Fibroblast of peridontal ligament (primary cell): Measurements from ENCODE around the gene TNFSF18.
A peak's percentile ranks its signal among the peaks of the same experiment; 100 is the strongest.
"Not testable (repeated sequence)": the region's sequence is repeated elsewhere in the genome, so short reads cannot be mapped to it uniquely, and the experiment has no call there.

ENCODE experiments used
- DNase-seq: peaks from one replicate; pipeline ENCODE4 v3.0.0-alpha.2; 2010; ENCODE audit errors: extremely low read depth

Gene TNFSF18, protein sequence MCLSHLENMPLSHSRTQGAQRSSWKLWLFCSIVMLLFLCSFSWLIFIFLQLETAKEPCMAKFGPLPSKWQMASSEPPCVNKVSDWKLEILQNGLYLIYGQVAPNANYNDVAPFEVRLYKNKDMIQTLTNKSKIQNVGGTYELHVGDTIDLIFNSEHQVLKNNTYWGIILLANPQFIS

DNA sequence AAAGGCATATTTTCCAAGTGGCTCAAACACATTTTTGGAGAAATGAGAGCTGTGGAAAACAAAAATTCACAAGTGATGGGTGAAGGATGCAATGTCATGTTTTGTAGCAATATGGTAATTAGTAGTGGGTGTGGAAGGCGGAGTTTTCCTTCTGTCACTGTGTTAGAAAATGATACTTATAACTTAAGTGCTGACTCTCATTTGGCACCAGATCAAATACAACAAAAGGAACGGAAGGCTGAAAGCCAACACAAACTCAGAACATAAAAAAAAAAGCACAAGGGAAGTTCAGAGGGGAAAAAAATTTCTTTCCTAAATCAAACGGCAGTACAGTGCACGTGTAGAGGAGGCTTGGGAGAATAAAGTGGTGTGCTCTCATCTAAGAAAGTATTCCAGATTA, at the start of gene TNFSF18:
TSS of gene TNFSF18 (minus strand) at position 77 of the 400 bp plus-strand sequence. CDS start at position 32, 45 bp downstream.
- peak; percentile 58 for DNase-seq

DNA sequence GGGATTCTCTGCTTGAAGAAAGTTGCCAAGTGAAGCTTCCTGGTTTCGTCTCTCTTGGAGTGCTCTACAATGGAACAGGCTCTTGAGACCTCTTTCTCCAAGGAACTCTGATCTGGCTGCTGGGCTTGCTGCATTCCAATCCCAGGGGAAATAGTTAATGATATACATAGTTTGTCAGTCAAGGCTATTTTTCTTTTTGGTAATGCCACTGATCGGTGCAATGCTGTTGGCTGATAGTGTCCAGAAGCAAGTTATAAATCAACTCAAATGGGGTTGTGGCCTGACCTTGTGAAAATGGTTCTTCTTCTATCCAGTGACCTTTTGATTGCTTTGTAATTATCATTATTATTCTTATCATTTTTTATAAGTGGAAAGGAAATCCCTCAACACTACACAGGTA, 48.4 kb upstream of the TNFSF18 start:
- no peak for DNase-seq

DNA sequence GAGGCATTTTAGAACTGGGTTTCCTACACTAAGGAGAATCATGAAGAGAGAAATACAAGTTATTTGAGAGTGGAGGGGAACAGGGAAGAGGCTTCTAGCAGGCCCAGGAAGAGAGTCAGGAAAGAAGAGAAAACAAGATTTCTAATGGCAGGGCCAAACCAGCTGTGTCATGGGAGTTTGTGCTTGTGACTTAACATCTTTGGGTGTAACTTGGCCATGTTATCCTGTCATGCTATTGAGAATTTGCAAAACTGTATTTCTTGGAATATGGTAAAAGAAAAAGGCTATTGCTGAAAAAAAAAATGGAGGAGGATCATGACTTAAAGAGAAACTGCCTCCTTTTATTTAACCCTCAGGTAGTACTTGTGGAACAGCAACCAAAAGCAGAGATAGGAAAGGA, 47.4 kb upstream of the TNFSF18 start:
- no peak for DNase-seq

DNA sequence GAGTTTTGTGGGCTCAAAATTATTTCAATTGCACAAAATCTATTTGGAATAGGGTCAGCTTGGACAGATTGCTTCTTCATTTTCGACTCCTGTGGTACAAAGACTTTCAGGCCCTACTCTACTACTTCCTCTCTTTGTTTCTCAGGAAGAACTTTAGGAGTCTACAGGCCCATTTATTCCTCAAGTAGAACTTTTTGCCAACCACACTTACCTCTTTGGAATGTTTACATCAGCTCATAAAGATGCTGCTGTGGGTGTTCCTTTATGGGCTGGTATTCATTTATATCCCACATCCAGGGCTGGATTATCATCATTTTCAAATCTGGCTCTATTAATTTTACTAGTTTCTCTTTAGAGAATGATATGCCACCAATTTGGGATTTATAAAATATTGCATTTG, 46.3 kb upstream of the TNFSF18 start:
- DNase-seq, result no peak

DNA sequence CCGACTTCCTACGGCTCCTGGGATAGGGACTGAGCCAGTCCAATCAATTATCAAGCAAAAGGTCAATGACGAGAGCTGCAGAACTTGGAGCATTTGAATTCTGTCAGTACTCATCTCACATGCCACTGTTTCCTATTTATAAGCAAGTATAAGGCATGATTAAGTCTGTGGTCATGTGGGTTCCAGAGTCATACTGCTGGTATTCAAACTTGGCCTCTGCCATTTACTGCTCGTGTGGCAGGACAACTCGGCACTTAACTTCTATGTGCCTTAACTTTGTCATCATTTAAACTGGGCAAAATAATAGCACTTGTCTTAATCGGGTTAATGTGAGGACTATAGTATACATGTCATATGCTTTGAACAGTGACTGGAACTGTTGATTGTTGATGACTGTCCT, 44.9 kb upstream of the TNFSF18 start:
- DNase-seq, result peak; percentile 86

DNA sequence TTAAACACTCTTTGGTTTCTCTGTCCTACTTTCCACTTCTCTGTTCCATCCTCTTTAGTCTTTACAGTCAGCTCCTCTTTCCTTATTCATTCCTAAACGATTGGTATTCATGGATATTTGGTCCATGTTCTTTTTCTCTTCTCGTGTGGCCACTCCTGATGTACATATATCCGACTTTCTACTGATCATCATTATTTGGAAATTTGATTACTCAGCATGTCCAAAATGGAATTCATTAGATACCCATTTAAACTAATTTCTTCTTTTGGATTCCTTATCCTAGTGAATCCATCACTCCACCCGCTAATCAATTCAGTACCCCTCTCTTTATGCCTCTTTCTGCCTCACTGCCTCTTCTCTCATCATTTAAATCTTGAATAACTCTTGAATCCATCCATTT, 43.8 kb upstream of the TNFSF18 start:
- no peak for DNase-seq

DNA sequence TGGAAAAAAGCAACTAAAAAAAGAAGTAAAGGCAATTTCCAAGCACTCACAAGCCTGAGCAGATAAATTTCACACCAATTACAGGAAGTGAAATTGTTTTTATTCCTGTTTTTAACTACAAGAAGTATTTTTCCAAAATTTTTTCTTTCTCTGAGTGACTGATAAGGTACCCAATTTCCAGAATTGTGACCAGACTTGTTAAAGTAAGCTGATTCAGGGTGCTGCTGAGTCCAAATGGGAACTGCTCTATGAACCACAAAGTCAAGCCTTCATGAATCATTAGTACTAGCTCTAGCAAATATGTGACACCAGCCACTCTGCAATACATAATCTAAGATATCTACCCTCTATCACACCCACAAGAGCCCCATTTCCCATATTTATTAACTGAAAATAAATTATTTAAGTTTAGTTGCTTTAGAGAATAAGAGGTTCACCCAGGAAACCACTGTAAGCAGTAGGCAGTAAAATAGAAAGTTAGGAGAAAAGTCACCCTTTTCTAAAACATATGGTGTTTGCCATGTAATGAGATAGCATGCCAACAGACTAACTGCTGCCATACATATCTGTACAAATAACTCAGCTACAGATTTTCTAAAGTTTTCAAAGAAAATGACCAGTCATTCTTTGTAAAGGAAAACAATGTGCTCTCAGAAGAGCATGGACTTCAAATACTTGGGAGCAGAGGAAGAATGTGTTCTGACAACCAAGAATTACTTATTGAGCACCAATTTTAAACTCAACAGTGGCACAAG, 43.1 kb upstream of the TNFSF18 start:
- peak; percentile 54 for DNase-seq

DNA sequence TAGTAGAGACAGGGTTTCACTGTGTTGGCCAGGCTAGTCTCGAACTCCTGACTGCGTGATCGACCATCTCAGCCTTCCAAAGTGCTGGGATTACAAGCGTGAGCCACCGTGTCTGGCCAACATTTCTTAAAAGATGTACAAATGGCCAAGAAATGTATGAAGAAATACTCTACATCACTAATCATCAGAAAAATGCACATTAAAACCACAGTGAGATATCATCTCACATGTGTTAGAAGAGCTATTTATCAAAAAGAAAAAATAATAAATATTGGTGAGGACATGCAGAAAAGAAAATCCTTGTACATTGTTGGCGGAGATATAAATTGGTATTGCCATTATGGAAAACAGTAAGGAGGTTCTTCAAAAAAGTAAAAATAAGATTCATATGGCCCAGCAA, 33.6 kb upstream of the TNFSF18 start:
- no peak for DNase-seq

DNA sequence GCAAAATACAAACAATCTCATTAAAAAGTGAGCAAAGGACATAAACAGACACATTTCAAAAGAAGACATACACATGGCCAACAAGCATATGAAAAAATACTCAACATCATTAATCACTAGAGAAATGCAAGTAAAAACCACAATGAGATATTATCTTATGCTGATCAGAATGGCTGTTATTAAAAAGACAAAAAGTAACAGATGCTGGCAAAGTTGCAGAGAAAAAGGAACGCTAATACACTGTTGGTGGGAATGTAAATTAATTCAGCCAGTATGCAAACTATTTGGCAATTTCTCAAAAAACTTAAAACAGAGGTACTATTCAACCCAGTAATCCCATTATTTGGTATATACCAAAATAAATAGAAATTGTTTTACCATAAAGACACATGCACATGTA, 32.2 kb upstream of the TNFSF18 start:
- DNase-seq, result no peak

DNA sequence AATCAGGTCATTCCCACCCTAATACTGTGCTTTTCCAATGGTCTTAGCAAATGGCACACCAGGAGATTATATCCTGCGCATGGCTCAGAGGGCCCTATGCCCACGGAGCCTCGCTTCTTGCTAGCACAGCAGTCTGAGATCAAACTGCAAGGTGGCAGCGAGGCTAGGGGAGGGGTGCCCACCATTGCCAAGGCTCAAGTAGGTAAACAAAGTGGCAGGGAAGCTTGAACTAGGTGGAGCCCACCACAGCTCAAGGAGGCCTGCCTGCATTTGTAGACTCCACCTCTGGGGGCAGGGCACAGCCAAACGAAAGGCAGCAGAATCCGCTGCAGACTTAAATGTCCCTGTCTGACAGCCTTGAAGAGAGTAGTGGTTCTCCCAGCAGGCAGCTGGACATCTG, 23.5 kb upstream of the TNFSF18 start:
- not testable (repeated sequence) for DNase-seq

DNA sequence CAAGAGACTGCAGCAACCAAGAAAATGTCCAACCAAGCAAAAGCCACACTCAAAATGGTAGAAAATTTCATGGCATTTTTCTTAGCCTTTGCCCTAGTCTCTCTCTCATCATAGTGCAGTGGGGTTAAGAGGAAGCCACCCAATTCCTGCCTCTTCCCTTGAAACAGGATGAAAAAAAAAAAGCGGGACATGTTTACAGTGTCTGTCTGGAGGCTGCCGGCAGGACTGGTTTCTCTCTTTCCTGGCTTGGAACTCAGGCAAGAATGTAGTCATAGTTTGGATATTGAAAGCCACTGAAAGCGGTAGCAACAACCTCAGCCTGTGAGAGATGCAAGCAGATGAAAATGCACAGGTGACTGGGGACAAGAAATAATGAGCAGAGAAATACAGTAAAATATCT, 13.3 kb upstream of the TNFSF18 start:
- peak; percentile 40 for DNase-seq

DNA sequence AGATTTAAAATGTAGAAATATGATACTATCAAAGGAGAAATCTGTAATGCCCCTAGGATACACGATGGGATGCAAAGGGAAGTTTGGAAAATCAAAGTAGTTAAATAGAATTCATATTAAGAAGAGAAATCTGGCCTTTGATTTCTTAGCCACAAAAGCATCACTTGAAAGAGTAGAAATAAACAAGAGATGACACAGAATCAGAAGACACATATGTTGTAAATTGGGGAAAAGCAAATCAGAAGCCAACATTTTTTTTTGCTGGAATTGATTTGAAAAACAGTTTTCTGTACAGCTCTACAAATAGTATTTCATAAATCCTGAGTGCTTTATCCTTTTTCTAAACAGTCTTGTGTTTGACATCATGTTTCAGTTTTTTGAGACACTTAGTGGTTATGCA, 12.4 kb upstream of the TNFSF18 start:
- peak; percentile 40 for DNase-seq

DNA sequence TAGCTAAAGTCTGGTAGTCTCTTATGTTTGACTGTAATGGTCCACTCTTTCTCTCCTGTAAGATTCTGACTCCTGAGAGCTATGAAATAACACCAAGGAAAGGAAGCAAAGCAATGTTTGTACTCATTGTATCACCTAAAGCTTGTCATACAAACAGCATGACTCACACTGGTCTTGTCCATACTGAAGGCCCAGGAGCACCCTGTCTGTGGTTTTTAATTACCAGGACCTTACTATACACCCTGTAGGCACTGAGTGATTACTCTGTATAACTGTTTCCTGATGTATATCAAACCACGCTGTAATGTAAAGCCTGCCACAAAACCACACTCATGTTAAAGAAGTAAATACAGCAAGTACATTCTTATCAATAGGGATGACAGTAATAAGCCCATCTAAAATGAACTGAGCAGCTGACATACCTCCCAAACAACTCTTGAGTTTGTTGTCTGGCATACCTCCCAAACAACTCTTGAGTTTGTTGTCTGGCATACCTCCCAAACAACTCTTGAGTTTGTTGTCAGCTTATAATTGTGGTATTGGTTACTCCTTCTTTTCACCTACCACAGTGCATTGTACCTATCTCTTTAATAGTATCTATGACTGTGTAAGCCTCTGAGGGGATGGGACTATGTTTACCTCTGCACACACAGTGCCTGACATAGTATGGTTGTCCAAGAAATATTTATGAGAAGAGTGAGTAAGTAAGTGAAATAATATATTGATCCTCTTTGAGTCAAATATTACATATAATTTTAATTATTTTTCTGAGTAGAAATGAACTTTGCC, 11.6 kb upstream of the TNFSF18 start:
- DNase-seq, result peak; percentile 28

DNA sequence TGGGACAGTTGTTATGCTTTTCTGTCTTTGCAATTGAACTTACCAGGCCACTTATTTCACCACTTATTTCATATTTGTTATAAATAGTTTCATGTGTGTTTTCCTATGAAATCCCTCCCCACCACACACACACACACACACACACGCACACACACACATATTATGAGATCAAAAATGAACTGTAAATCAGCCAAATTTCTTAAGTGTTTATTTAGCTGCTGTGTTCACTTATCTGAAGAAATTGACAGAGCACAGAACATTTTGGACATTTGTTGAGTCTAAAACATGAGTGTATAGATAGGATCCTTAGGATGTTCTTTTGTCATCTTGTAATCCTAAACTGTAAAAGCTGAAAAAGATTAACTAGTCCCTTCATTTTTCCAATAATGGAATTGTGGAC, 7.8 kb upstream of the TNFSF18 start:
- DNase-seq, result no peak

DNA sequence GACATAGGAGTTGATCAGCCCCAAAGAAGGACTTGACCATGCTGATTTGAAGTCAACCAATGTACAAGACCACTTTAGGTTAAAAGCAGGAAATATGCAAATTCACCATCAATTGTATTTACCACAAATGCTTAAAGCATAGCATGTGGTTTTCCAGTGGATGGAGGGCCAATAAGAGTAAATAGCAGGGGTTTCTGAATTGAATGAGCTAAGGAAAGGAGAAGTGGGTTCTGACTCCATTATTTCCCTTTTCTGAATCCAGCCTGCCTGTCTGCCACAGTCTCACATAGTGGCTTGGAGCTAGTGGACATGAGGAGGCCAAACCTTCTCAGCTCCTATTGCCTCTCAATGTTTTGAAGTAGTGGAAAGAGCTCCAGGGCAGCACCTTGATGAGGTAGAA, 7.2 kb upstream of the TNFSF18 start:
- no peak for DNase-seq

DNA sequence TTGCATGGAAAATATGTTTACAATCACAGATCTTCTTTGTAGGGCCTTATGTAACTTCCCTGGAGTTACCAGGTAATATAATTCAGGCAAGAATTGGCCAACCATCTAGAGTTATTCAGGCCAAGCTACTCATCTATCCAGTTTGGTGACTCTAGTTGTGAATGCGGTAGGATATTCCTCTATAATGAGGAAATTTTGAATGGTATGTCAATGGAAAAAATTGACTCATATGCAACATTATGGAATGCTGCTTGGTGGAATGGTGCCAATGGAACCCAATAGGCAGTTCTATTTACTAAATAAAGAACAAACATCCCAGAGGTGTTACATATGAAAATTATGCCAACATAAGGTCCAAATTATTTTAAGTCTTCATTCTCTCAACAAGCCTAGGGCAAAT, 5.6 kb upstream of the TNFSF18 start:
- DNase-seq, result no peak

DNA sequence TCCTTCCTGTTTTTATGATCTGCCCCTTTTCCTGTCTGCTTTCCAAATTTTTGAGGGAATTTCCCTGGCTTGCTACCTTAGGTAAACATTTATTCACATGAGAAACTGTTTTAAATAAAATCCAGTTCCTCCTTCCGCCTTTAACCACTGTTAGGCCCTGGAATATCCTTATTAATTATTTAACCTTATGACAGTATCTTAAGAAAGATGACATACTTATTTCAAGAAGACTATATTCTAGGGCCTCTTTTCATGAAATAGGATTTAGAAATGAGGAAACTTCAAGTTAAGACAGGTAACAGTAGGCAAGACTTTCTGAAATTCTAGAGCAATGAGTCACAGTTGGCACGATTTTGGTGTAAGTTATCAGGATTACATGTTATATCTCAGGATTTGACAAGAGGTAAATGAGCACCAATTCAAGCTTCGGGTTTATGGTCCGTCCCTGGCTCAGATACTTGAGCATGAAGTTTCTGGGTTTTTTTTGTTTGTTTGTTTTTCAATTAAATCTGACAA, 2.0 kb upstream of the TNFSF18 start:
- no peak for DNase-seq

DNA sequence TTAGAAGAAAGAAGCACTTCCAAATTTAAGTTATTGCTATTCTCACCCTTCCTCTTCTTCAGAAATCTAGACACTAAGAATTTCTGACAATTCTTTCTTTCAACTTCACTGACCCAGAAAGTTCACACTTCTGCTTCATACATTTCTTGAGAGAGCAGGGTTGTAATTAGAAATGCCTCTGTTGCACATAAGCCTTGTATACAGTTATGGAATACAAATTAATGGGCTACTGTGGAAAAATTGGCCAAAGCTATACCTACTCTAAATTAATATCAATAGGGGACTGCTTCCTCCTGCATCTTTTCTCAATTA, 1.5 kb downstream of the TNFSF18 start:
- no peak for DNase-seq

DNA sequence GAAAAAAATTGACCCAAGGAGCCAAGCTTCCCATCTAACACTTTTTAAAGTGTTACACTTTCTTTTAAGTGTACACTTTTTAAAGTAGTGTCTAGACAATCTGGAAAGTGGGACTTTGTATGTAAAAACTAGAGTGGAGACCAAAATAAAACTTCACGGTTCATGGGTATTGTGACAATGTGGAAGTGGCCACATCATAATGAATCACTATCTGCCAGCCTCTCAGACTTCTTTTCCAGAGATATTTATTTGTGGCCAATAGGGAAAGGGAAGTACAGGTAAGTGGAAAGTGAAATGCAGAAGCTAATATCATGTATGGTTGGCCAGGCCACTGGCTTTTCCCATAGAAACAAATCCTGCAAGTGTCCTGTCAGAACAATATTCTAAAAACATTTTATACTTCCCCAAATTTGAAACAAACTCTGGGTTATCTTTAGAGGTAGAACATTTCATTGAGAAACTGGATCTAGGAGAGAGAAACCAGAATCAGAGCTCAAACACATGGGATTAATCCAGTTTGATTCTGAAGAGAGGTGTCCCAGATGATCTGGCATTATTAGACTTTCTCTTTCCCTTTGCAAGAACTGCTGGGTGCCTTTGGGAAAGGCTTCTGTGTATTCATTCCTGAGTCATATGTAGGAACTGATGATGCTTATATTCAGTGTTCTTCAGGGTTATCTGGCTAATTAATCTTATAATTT, 2.0 kb downstream of the TNFSF18 start:
- peak; percentile 53 for DNase-seq

DNA sequence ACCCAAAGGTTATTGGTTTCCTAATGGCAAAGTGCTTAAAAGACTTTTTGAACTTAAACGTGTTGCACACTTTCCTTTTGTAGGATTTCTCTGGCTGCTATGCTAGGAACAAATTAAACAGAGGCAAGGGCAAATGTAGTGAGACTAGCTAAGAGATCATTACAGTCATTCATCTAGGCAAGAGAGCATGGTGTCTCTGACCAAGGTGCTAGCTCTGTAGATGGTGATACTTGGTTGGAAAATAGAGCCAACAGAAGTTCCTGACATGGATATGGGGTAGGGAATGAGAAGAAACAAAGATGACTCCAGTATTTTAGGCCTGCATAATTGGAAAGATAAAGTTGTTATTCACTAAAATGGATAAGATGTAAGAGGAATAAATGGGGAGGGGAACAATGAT, 6.1 kb downstream of the TNFSF18 start:
- DNase-seq, result no peak

DNA sequence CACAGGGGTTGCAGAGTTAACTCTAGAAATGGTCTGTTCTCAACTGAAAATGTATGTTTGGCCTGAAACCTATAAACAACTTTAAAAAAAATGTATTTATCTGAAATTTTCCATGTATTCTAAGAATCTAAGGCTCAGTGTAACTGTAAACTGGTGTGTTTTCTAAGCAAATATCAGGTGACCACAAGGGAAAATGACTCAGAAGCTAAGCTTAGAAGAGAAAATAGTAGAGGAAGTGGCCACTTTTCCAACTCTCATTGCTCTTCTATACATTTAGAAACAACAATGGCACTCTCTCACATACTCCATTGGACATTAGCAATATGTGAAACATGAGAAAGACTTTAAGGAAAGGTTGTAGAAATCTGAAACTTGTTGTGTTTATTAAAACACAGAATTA, 7.5 kb downstream of the TNFSF18 start:
- peak; percentile 45 for DNase-seq

DNA sequence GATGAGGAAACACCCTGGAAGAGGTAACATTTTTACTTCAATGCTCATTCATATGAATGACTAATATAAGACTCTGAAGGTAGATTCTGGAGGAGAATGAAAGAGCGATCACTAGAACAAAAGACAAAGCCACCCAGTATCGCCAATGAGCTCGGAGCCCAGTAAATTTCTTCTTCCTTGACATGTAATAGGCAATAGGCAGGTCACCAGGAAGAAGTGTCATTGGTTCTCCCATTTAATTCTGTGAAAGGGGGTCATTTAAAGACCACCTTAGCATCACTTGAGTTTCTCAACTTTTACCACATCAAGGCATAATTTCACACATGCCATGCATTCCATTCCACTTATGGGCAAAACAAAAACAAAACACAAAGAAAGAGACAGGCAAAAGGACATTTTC, 7.9 kb downstream of the TNFSF18 start:
- DNase-seq, result no peak
